ENCODE results near the gene PEX11A.

Gene PEX11A

DNA sequence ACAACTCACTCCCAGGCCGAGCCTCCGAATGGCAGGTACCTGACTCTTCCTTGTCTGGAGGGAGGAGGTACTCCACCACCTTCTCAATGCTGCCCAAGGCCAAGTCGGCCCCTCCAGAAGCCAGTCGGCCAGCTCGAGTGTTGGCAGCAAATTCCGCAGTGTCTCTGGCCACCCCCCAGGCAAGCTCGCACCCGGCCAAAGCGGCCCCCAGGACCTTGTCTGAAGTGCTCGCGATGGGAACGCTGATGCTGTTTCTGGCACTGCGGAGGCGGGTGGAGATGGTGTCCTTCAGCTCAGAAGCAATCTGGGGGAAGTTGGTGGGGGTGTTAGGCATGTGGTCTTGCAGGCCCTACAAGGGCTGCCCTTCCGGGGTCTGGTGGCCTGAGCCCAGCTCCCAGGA is 20.6 kb downstream of the PEX11A start:
- H3K4me1 ChIP-seq (ENCODE audit: control insufficient read depth, low read depth, low read length): peaks cover 3% of the 10 kb centered on the region
- no CpG with 5 or more reads among the region's 15 CpGs for WGBS (ENCODE audit: extremely low coverage, insufficient coverage, low lambda C conversion rate)
- no peak for DNase-seq

GRCh38 chr15:89669309-89669865 is 21.2 kb downstream of the PEX11A start:
- H4K8ac ChIP-seq (ENCODE audit: low read depth, low read length): no peak overlapping the region
- no peaks in the 10 kb centered on the region for H3K36me3 ChIP-seq (ENCODE audit: control insufficient read depth, insufficient read depth, low read length)
- H2BK15ac ChIP-seq (replicated peaks; ENCODE audit: low read depth): no peak overlapping the region
- H3K9ac ChIP-seq (ENCODE audit: low read length): no peak overlapping the region
- no CpG with 5 or more reads among the region's 9 CpGs for WGBS (ENCODE audit: extremely low coverage, insufficient coverage, low lambda C conversion rate)
- no peak overlapping the region for H2AK5ac ChIP-seq (ENCODE audit: low read length)
- no peaks in the 10 kb centered on the region for H3K79me1 ChIP-seq (ENCODE audit: low read length)
- no peak overlapping the region for H3K56ac ChIP-seq (ENCODE audit: low read length)
- no peak overlapping the region for H2BK120ac ChIP-seq (ENCODE audit: low read depth, low read length)
- no peak overlapping the region for H3K4me3 ChIP-seq (ENCODE audit: low read length)
- H3K27me3 ChIP-seq (ENCODE audit: insufficient read depth, low read length, poor library complexity): peaks cover 2% of the 10 kb centered on the region
- H4K5ac ChIP-seq (ENCODE audit: low read length): no peak overlapping the region
- no peak overlapping the region for H3K23ac ChIP-seq (ENCODE audit: low read length)
- no peak overlapping the region for H3K4ac ChIP-seq (ENCODE audit: low read depth, low read length)
- no peak overlapping the region for H3K18ac ChIP-seq (ENCODE audit: low read length)
- H2BK5ac ChIP-seq (ENCODE audit: low read length): no peak overlapping the region
- H3K79me2 ChIP-seq (ENCODE audit: control insufficient read depth, insufficient read depth, low read length): no peaks in the 10 kb centered on the region
- no peak overlapping the region for H3K4me2 ChIP-seq (ENCODE audit: low read length)
- no peak for DNase-seq
- H3K27ac ChIP-seq (ENCODE audit: low read depth, low read length): no peak overlapping the region
- H3K4me1 ChIP-seq (ENCODE audit: control insufficient read depth, low read depth, low read length): peaks cover 3% of the 10 kb centered on the region

More for the DNA sequence above, 20.6 kb downstream of the PEX11A start:
- no peak overlapping the region for H4K8ac ChIP-seq (ENCODE audit: low read depth, low read length)
- H3K36me3 ChIP-seq (ENCODE audit: control insufficient read depth, insufficient read depth, low read length): no peaks in the 10 kb centered on the region
- no peak overlapping the region for H3K4me3 ChIP-seq (ENCODE audit: low read length)
- no peak overlapping the region for H3K4ac ChIP-seq (ENCODE audit: low read depth, low read length)
- no peak overlapping the region for H2AK5ac ChIP-seq (ENCODE audit: low read length)
- no peak overlapping the region for H3K18ac ChIP-seq (ENCODE audit: low read length)
- H3K27me3 ChIP-seq (ENCODE audit: insufficient read depth, low read length, poor library complexity): peaks cover under 1% of the 10 kb centered on the region
- no peaks in the 10 kb centered on the region for H3K79me1 ChIP-seq (ENCODE audit: low read length)
- H3K23ac ChIP-seq (ENCODE audit: low read length): no peak overlapping the region
- no peak overlapping the region for H3K56ac ChIP-seq (ENCODE audit: low read length)
- H3K79me2 ChIP-seq (ENCODE audit: control insufficient read depth, insufficient read depth, low read length): no peaks in the 10 kb centered on the region
- no peak overlapping the region for H3K9ac ChIP-seq (ENCODE audit: low read length)
- H2BK15ac ChIP-seq (replicated peaks; ENCODE audit: low read depth): no peak overlapping the region
- no peak overlapping the region for H4K5ac ChIP-seq (ENCODE audit: low read length)
- H2BK5ac ChIP-seq (ENCODE audit: low read length): no peak overlapping the region
- H3K4me2 ChIP-seq (ENCODE audit: low read length): no peak overlapping the region
- H3K27ac ChIP-seq (ENCODE audit: low read depth, low read length): no peak overlapping the region
- H2BK120ac ChIP-seq (ENCODE audit: low read depth, low read length): no peak overlapping the region

GRCh38 chr15:89668171-89668570 is 22.4 kb downstream of the PEX11A start:
- Histone ChIP-seq H3K4me1 (ENCODE audit: control insufficient read depth, low read depth, low read length) (peaks cover 3% of the 10 kb centered on the region), H3K56ac (ENCODE audit: low read length) (no peak overlapping the region), H3K9ac (ENCODE audit: low read length) (no peak overlapping the region), H2BK15ac (replicated peaks; ENCODE audit: low read depth) (no peak overlapping the region), H2BK120ac (ENCODE audit: low read depth, low read length) (no peak overlapping the region), H3K18ac (ENCODE audit: low read length) (no peak overlapping the region), H3K79me1 (ENCODE audit: low read length) (no peaks in the 10 kb centered on the region), H3K79me2 (ENCODE audit: control insufficient read depth, insufficient read depth, low read length) (no peaks in the 10 kb centered on the region), H3K27me3 (ENCODE audit: insufficient read depth, low read length, poor library complexity) (peaks cover 2% of the 10 kb centered on the region), H3K27ac (ENCODE audit: low read depth, low read length) (no peak overlapping the region), H2BK5ac (ENCODE audit: low read length) (no peak overlapping the region), H2AK5ac (ENCODE audit: low read length) (no peak overlapping the region), H3K4me2 (ENCODE audit: low read length) (no peak overlapping the region), H3K36me3 (ENCODE audit: control insufficient read depth, insufficient read depth, low read length) (no peaks in the 10 kb centered on the region), H4K5ac (ENCODE audit: low read length) (no peak overlapping the region), H4K8ac (ENCODE audit: low read depth, low read length) (no peak overlapping the region), H3K23ac (ENCODE audit: low read length) (no peak overlapping the region), H3K4ac (ENCODE audit: low read depth, low read length) (no peak overlapping the region), H3K4me3 (ENCODE audit: low read length) (no peak overlapping the region)
- WGBS (ENCODE audit: extremely low coverage, insufficient coverage, low lambda C conversion rate): no CpG with 5 or more reads among the region's 3 CpGs
- DNase-seq: no peak

DNA sequence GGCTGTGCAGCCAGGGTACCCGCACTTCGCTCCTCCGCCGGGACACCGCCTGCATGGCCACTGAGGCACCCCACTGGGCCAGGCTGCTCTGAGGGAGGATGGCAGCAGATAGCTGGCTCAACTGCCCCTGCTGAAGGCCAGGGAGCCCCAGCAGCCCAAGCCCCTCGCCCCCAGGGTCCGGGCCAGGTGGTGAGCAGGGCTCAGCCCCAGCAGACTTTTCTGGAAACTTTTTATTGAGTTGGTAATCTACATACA is 22.9 kb downstream of the PEX11A start:
- Histone ChIP-seq H3K4ac (ENCODE audit: low read depth, low read length) (no peak overlapping the region), H3K4me2 (ENCODE audit: low read length) (no peak overlapping the region), H3K27me3 (ENCODE audit: insufficient read depth, low read length, poor library complexity) (peaks cover 2% of the 10 kb centered on the region), H4K5ac (ENCODE audit: low read length) (no peak overlapping the region), H2BK15ac (replicated peaks; ENCODE audit: low read depth) (no peak overlapping the region), H2BK120ac (ENCODE audit: low read depth, low read length) (no peak overlapping the region), H3K27ac (ENCODE audit: low read depth, low read length) (no peak overlapping the region), H3K36me3 (ENCODE audit: control insufficient read depth, insufficient read depth, low read length) (no peaks in the 10 kb centered on the region), H3K18ac (ENCODE audit: low read length) (no peak overlapping the region), H3K79me2 (ENCODE audit: control insufficient read depth, insufficient read depth, low read length) (no peaks in the 10 kb centered on the region), H3K4me1 (ENCODE audit: control insufficient read depth, low read depth, low read length) (peaks cover 3% of the 10 kb centered on the region), H3K9ac (ENCODE audit: low read length) (no peak overlapping the region), H2BK5ac (ENCODE audit: low read length) (no peak overlapping the region), H3K79me1 (ENCODE audit: low read length) (no peaks in the 10 kb centered on the region), H4K8ac (ENCODE audit: low read depth, low read length) (no peak overlapping the region), H2AK5ac (ENCODE audit: low read length) (no peak overlapping the region), H3K23ac (ENCODE audit: low read length) (no peak overlapping the region), H3K56ac (ENCODE audit: low read length) (no peak overlapping the region), H3K4me3 (ENCODE audit: low read length) (no peak overlapping the region)
- DNase-seq: no peak
- WGBS (ENCODE audit: extremely low coverage, insufficient coverage, low lambda C conversion rate): no CpG with 5 or more reads among the region's 7 CpGs

DNA sequence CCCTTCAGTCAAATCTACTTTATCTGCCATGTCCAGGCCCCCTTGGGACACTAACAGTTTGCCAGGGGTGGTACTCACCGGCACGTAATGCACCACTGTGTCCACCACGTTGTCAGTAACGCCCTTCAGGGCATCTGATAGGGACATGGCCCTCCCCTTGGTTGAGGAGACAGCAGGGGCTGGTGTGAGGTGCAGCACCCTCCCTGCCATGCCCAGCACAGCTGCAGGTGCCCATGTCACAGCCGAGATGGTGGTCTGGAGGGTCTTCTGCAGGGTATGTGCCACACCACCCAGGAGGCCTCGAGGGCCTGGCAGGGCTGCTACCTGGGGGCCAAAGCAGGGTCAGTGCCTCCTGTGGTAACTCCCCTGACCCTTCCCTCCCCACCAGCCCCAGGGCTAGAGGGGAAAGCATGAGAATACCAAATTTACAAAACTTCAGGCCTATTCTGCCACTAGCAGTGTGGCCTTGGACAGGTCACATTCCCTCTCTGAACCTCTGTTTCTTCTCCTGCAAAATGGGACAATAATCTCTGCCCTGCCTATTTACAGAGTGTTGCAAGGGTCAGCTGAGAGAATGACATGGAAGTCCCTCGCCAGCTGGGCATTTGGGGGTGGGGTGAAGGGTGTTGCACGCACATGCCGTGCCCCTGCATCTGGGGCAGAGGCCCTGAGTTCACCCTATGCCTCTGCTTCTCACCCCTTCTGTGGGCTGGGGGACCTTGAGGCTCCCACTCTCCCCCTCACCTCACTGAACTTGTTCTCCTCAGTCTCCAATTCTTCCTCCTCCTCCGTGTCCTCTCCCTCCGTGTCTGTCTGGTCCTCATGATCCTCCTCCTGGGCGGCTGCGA is 23.5 kb downstream of the PEX11A start:
- WGBS (ENCODE audit: extremely low coverage, insufficient coverage, low lambda C conversion rate): no CpG with 5 or more reads among the region's 13 CpGs
- Histone ChIP-seq H3K27me3 (ENCODE audit: insufficient read depth, low read length, poor library complexity) (peaks cover 2% of the 10 kb centered on the region), H3K4me3 (ENCODE audit: low read length) (no peak overlapping the region), H2AK5ac (ENCODE audit: low read length) (no peak overlapping the region), H3K23ac (ENCODE audit: low read length) (no peak overlapping the region), H4K8ac (ENCODE audit: low read depth, low read length) (no peak overlapping the region), H3K79me2 (ENCODE audit: control insufficient read depth, insufficient read depth, low read length) (no peaks in the 10 kb centered on the region), H3K27ac (ENCODE audit: low read depth, low read length) (no peak overlapping the region), H3K9ac (ENCODE audit: low read length) (no peak overlapping the region), H3K4me1 (ENCODE audit: control insufficient read depth, low read depth, low read length) (peaks cover 3% of the 10 kb centered on the region), H3K36me3 (ENCODE audit: control insufficient read depth, insufficient read depth, low read length) (no peaks in the 10 kb centered on the region), H2BK120ac (ENCODE audit: low read depth, low read length) (no peak overlapping the region), H2BK15ac (replicated peaks; ENCODE audit: low read depth) (no peak overlapping the region), H4K5ac (ENCODE audit: low read length) (no peak overlapping the region), H3K79me1 (ENCODE audit: low read length) (no peaks in the 10 kb centered on the region), H3K18ac (ENCODE audit: low read length) (no peak overlapping the region), H3K4me2 (ENCODE audit: low read length) (no peak overlapping the region), H3K56ac (ENCODE audit: low read length) (no peak overlapping the region), H3K4ac (ENCODE audit: low read depth, low read length) (no peak overlapping the region), H2BK5ac (ENCODE audit: low read length) (no peak overlapping the region)
- DNase-seq: no peak

All from mesendoderm (in vitro differentiated cells).